Muscle layer of colon (tissue), 2 donors: ENCODE results near the gene ASCL5.
"Not testable (repeated sequence)": the region's sequence is repeated elsewhere in the genome, so short reads cannot be mapped to it uniquely, and the experiment has no call there.

Source experiments
- H3K27ac ChIP-seq: one replicate; pipeline ENCODE4 v1.7.0; 2013; ENCODE audit warnings: low read depth, mild to moderate bottlenecking, low read length, moderate library complexity
- H3K27me3 ChIP-seq, 2 donors: one replicate each; pipeline ENCODE4 v1.7.0; 2013; ENCODE audit warnings: low read length in 2 of 2, mild to moderate bottlenecking in 2 of 2; ENCODE audit not compliant: insufficient read depth in 2 of 2, control insufficient read depth in 1 of 2
- H3K36me3 ChIP-seq: one replicate; pipeline ENCODE4 v1.7.0; 2013; ENCODE audit warnings: mild to moderate bottlenecking, low read length; ENCODE audit not compliant: insufficient read depth
- H3K4me1 ChIP-seq: one replicate; pipeline ENCODE4 v1.7.0; 2013; ENCODE audit warnings: mild to moderate bottlenecking, low read length; ENCODE audit not compliant: insufficient read depth
- H3K4me3 ChIP-seq, 2 donors: one replicate each; pipeline ENCODE4 v1.7.0; 2013; ENCODE audit warnings: low read length in 2 of 2, low read depth in 1 of 2, mild to moderate bottlenecking in 1 of 2, moderate library complexity in 1 of 2
- H3K9ac ChIP-seq: one replicate; pipeline ENCODE4 v1.7.0; 2013; ENCODE audit warnings: low read length
- H3K9me3 ChIP-seq: one replicate; pipeline ENCODE4 v1.7.0; 2013; ENCODE audit warnings: mild to moderate bottlenecking, low read length
- donor health status: abdominal sarcoma.
- donor health status: Adenocarcinoma of cecum.

ASCL5 gene

DNA sequence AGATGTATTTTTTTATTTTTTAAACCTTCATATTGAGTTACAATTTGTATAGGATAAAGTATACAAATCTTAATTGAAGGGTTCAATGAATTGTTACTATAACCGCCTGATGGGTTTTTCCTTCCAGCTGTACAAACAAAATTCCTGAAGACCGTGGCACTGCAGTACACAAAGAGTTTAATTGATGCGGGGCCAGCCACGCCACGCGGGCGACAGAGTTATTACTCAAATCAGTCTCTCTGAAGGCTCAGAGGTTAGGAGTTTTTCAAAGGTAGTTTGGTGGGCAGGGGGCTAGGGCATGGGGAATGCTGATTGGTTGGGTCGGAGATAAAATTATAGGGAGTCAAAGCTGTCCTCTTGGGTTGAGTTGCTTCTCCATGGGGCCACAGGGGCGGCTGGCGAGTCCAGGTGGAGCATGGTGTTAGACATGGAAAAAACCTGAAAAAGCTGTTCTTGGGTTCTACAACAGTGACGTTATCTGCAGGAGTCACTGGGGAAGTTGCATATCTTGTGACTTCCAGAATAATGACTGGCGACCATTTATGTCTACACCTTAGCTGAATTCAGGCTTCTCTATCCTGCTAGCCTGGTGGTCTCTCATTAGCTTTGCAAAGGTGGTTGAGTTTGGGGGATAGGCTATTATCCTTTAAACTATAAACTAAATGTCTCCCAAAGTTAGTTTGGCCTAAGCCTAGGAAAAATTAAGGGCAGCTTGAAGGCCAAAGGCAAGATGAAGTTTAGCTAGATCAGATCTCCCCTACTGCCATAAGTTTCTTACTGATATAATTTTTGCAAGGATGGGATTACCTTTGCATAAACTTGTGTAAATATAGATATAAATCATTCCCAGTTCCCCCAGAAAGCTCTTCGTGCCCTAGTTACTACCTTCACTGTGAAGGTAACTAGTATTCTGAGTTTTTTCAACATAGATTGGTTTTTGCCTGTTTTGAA lies 40.3 kb upstream of the ASCL5 start:
- H3K9me3 ChIP-seq = no peaks in the 10 kb centered on the region
- H3K27ac ChIP-seq = no peak overlapping the region
- H3K27me3 ChIP-seq = no peaks in the 10 kb centered on the region
- no peak overlapping the region for H3K9ac ChIP-seq
- H3K4me1 ChIP-seq = peaks cover 11% of the 10 kb centered on the region
- no peaks in the 10 kb centered on the region for H3K36me3 ChIP-seq
- no peak overlapping the region for H3K4me3 ChIP-seq

DNA sequence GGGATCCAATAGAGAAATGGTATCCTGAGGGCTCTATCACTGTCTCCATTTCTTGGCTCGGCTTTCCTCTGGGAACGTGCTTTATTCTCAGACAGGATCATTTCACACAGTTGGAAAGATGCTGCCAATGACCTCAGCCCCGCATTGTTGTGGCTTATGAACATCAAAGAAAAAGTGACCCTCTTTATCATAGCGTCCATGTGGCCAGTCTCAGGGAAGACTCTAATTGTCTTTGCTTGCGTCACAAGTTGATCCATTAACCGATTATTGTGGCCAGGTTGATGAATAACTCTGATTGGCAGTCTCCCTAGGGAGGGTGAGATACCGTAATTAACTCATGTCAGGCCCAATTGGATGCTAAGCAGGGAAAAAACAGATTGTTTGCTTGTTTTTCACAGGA lies 37.7 kb upstream of the ASCL5 start:
- no peaks in the 10 kb centered on the region for H3K27me3 ChIP-seq
- no peak overlapping the region for H3K9ac ChIP-seq
- H3K27ac ChIP-seq = no peak overlapping the region
- H3K4me1 ChIP-seq = peaks cover 5% of the 10 kb centered on the region
- H3K36me3 ChIP-seq = no peaks in the 10 kb centered on the region
- no peak overlapping the region for H3K4me3 ChIP-seq
- no peaks in the 10 kb centered on the region for H3K9me3 ChIP-seq

DNA sequence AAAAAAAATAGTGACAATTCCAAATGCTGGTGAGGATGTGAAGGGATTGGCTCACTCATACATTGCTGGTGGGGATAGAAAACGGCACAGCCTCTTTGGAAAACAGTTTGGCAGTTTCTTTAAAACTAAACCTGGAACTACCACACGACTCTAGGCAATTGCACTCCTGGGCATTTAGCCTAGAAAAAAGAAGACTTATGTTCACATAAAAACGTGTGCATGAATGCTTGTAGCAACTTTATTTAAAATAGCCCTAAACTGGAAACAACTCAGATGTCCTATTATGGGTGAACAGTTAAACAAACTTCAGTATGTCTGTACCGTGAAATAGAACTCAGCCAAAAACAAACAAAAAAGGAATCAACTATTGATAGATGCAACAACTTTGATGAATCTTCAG lies 36.7 kb upstream of the ASCL5 start:
- no peak overlapping the region for H3K4me3 ChIP-seq

DNA sequence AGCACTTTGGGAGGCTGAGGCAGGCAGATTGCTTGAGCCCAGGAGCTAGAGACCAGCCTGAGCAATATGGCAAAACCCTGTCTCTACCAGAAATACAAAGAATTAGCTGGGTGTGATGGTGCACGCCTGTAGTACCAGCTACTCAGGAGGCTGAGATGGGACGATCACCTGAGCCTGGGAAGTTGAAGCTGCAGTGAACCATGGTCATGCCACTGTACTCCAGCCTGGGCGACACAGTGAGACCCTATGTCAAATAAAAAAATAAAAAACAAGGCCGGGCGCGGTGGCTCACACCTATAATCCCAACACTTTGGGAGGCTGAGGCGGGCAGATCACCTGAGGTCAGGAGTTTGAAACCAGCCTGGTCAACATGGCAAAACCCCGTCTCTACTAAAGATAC lies 36.1 kb upstream of the ASCL5 start:
- not testable (repeated sequence) for H3K36me3 ChIP-seq, H3K9ac ChIP-seq, H3K9me3 ChIP-seq, H3K4me3 ChIP-seq, H3K4me1 ChIP-seq, H3K27me3 ChIP-seq, H3K27ac ChIP-seq

More for the DNA sequence above, 36.7 kb upstream of the ASCL5 start:
- no peak overlapping the region for H3K9ac ChIP-seq
- H3K9me3 ChIP-seq = no peaks in the 10 kb centered on the region
- peaks cover 5% of the 10 kb centered on the region for H3K4me1 ChIP-seq
- no peak overlapping the region for H3K27ac ChIP-seq
- H3K27me3 ChIP-seq = no peaks in the 10 kb centered on the region
- H3K36me3 ChIP-seq = no peaks in the 10 kb centered on the region

DNA sequence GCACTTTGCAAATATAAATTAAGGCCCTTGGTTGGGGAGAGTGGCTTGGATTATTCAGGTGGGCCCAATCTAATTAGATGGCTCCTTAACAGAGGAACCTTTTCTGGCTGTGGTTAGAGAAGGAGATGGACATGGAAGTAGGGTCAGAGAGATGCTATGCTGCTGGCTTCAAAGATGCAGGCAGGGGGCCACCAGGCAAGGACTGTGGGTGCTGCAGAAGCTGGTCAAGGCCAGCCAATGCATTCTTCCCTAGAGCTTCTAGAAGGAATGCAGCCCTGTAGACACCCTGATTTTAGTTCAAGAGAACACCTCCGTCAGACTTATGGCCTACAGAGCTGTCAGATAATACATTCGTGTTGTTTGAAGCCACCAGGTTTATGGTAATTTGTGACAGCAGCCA lies 31.0 kb upstream of the ASCL5 start:
- Histone ChIP-seq H3K9me3 (no peaks in the 10 kb centered on the region), H3K4me3 (no peak overlapping the region), H3K4me1 (peaks cover 13% of the 10 kb centered on the region), H3K27me3 (no peaks in the 10 kb centered on the region), H3K36me3 (no peaks in the 10 kb centered on the region), H3K9ac (no peak overlapping the region), H3K27ac (no peak overlapping the region)

DNA sequence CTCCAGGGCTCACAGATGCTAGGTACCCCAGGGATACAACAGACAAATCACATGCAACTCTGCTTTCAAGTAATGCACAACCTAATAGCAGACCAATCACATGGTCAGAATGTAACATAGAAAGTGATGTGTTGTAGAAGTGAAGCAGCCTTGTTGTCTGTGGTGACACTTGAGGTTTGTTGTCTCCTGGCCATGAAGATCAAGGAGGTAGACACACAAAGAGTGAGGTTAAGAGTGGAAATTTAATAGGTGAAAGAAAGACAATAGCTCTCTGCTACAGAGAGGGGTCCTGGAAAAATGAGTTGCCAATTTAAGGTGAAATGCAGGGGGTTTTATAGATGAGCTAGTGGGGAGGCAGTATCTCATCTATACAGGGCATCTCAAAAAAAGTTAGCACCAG lies 29.8 kb upstream of the ASCL5 start:
- Histone ChIP-seq H3K9me3 (no peaks in the 10 kb centered on the region), H3K27ac (no peak overlapping the region), H3K4me3 (no peak overlapping the region), H3K27me3 (no peaks in the 10 kb centered on the region), H3K9ac (no peak overlapping the region), H3K4me1 (peaks cover 16% of the 10 kb centered on the region), H3K36me3 (peaks cover 5% of the 10 kb centered on the region)

DNA sequence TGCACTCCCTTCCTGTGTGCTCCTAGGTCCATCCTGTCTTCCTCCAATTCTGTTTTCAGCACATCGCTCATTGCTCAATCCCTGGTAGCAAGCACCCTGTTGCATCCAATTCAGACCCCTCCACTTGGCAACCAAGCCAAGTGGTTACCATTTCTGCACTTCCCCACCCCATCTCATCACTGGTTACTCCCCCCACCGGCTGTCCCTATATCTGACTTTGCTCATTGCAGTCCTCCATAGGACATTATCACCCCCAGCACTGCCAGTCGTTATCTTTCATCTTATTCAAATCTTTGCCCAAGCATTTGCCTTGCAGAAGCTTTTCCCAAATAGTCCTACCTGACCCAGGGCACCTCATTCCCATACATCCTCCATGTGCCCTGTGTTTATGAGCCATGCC lies 29.4 kb upstream of the ASCL5 start:
- Histone ChIP-seq H3K27ac (no peak overlapping the region), H3K9me3 (no peaks in the 10 kb centered on the region)

DNA sequence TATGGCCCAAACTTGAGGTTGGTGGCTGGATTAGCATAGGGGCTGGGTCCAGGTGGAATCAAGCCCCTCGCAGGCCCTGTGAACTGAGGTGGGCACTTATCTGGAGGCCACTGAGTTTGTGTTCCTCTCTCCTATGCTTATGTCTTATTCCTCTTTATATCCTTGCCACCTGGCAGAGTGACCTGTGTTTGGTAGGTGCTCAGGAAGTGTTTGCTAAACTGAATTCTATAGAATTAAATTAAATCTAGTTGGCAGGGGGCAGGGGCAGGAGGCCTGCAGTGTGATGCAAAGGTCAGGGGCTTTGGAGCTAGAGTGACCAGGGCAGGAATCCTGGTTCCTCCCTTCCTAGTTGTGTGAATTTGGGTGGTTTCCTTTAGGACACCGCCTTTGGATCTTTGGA lies 28.4 kb upstream of the ASCL5 start:
- H3K9me3 ChIP-seq = no peaks in the 10 kb centered on the region
- no peak overlapping the region for H3K27ac ChIP-seq
- H3K4me1 ChIP-seq = peaks cover 16% of the 10 kb centered on the region
- H3K4me3 ChIP-seq = no peak overlapping the region
- H3K27me3 ChIP-seq = no peaks in the 10 kb centered on the region
- peaks cover 20% of the 10 kb centered on the region for H3K36me3 ChIP-seq
- H3K9ac ChIP-seq = no peak overlapping the region

More for the DNA sequence above, 29.4 kb upstream of the ASCL5 start:
- Histone ChIP-seq H3K27me3 (no peaks in the 10 kb centered on the region), H3K36me3 (peaks cover 10% of the 10 kb centered on the region), H3K9ac (no peak overlapping the region), H3K4me3 (no peak overlapping the region), H3K4me1 (peaks cover 16% of the 10 kb centered on the region)

DNA sequence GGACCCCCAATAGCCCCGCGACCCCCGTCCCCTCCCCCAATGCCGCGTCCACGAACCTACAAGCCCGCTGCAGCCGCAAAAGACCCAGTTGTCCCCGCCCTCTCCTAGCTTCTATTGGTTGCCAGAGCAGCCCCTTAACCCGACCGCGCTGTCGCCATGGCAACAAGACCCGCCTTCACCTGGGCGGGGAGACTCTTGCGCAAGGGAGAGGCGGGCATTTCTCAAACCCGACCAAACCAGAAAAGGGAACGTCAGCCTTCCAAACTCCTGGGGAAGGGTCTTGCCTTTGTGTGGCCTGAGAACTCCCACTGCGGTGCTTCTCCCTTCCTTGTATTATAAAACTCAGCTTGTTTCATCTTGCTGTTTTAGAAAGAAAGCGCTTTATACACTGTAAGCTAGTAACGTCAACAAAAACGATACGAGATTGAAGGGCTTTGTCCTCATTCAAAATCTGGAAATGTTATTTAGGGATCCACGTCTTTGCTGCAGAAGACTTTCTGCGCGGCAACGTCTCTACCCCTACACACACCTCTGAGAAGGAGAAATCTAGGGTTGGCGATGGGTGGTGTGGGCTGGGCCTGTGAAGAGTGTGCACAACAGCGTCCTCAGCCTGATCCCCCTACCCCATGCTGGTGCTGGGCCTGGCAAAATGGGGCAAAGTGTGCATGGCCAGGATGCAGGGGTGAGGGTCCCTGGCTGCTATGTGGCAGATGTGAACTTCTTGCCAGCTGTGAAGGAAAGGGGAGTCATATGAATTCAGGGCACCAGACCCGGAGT lies 27.6 kb upstream of the ASCL5 start, which contains the start of gene TMEM9:
Gene TMEM9, minus strand, starts transcription at position 86 of the 777 bp plus-strand sequence. CDS start 551 bp downstream, outside the sequence.
- Histone ChIP-seq H3K9ac (peak within 1 kb of the TSS; percentile 62), H3K27me3 (no peaks in the 10 kb centered on the region), H3K27ac (peak within 1 kb of the TSS; percentile 2), H3K4me3 (peak within 1 kb of the TSS; percentile 79 to 88), H3K36me3 (peaks cover 27% of the 10 kb centered on the region), H3K9me3 (no peaks in the 10 kb centered on the region), H3K4me1 (peaks cover 16% of the 10 kb centered on the region)

DNA sequence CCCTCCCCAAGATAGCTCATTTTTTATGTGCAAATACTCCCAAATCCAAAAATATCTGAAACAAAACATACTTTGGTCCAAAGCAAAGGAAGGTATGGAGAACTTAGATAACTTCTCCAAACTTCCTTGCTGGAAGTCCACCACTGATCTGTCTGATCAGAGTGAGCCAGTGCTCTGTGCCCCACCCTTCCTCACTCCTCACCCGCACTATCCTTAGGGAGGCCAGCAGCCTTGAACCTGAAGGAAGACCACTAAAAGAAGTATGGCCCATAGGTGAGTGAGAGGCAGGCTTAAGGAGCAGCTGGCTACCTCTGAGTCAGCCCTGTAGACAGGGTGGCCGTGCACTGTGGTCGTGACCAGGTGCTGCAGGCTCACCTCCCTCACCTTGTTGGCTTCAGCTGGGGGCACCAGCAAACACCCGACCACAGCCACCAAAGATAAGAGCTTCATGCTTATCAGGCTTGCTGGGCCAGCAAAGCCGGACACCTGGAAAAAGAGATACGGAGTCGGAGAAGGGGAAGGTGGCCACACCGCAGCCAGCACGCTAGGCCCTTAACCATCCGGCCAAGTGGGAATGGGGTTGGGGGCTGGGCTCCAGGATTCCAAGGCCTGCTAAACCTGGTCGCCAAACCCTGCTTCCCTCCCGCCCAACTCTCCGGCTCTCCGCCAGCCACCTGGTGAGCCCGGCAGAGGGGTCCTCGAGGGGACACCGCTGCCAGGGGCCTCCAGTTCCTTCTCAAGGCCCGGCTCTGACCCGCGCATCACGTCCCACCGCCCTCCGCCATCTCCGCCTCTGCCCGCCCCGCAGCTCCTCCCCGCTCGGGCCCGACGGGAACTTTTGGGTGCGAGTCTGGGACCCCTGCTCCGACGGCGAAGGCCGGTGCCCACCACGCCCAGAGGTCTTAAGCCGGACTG lies 26.7 kb upstream of the ASCL5 start:
- Histone ChIP-seq H3K4me3 (peak overlapping the region; percentile 79 to 88), H3K4me1 (peaks cover 16% of the 10 kb centered on the region), H3K36me3 (peaks cover 36% of the 10 kb centered on the region), H3K9ac (peak overlapping the region; percentile 62), H3K27me3 (no peaks in the 10 kb centered on the region), H3K27ac (peak overlapping the region; percentile 2), H3K9me3 (no peaks in the 10 kb centered on the region)

DNA sequence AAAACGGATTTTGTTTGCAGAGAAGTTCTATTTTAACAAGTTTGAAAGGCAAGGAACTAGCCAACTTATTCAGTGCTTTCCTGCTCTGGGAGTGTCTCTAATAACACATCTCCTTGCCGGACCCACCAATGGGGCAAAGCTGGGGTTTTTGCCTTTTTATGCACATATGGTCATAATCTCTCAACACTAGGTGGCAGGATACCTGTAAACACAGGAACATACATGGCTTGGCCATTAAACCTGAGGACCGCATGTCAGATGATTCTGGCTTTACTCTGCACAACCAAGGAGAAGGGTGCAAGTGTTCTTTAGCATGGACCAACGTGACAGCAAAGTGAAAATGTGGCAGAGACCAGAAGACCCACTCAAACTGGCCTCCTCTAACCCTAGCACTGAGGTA lies 22.4 kb upstream of the ASCL5 start:
- Histone ChIP-seq H3K36me3 (peaks cover 77% of the 10 kb centered on the region), H3K9ac (no peak overlapping the region)

More for the DNA sequence above, 22.4 kb upstream of the ASCL5 start:
- Histone ChIP-seq H3K27me3 (no peaks in the 10 kb centered on the region), H3K4me1 (peaks cover 11% of the 10 kb centered on the region), H3K9me3 (no peaks in the 10 kb centered on the region), H3K4me3 (no peak overlapping the region), H3K27ac (no peak overlapping the region)
